ENCODE results near the gene FAM241A. TPM values are rescaled to one million over a fixed set of nuclear protein-coding genes. Genes with fewer than 3 reads are reported as not detected.
A peak's percentile ranks its signal among the peaks of the same experiment; 100 is the strongest.
"Not testable (repeated sequence)": the region's sequence is repeated elsewhere in the genome, so short reads cannot be mapped to it uniquely, and the experiment has no call there.

FAM241A gene
- total RNA-seq: 7.4 TPM
- long read RNA-seq, full-length matches to known transcripts: 282 of 307 reads
- long read RNA-seq, partial matches to known transcripts: 3 of 307 reads
- long read RNA-seq, other reads (novel, unspliced or antisense): 22 of 307 reads

DNA sequence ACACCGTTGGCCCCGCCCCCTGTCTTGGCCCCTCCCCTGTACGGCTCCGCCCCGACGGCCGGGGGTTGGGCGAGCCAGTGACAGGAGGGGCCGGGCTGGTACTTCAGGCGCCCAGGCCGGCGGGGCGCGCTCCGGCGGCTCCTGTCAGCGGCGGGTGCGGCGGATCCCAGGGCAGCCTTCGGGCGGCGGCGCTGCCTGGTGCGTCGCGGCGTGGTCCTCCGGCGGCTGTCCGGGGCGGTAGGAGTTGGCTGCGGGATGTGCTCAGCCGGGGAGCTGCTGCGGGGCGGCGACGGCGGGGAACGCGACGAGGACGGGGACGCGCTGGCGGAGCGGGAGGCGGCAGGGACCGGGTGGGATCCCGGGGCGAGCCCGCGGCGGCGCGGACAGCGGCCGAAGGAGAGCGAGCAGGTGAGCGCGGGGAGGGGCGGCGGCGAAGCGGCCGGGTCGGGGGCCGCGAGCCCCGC, at the start of gene FAM241A:
FAM241A (plus strand) TSS at position 129 of the 464 bp plus-strand sequence; CDS start at position 256, 127 bp downstream.
- intact Hi-C loops (cut with DNase I): no loop called here
- DNase-seq (peak; percentile 93), ATAC-seq (ENCODE audit: poor library complexity) (peak; percentile 97)

DNA sequence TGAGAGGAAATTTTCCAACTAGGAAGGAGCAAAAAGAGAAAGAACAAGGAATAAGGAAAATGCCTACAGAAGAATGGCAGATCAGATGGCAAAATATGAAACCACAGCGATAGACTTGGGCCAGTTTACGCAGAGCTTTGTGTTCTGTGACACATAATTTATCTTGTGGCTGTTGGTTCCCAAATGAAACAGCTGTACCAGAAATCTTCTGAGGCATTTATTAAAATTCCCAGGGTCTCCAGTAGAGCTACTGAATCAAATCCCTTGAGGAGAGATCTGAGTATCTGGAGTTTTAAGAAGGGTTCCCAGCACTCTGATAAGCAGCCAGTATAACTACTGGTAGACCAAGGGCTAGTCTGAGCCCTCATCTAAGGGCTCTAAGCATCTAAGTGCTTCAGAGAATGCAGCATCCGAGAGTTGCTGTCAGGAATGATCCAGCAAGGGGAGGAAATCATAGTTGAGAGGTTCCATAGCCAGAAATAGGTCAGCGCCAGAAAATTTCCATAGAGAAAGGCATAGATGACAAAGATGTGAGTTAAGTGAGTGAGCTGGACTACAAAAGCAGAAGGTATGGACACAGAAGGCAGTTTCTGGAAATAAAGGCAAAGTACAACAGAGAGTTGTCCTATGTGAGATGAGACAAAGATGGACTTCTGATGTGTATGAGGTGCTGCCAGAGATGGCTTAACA, 46.3 kb upstream of the FAM241A start:
- intact Hi-C loops (cut with DNase I): no loop called here
- DNase-seq (no peak), ATAC-seq (ENCODE audit: poor library complexity) (no peak)

DNA sequence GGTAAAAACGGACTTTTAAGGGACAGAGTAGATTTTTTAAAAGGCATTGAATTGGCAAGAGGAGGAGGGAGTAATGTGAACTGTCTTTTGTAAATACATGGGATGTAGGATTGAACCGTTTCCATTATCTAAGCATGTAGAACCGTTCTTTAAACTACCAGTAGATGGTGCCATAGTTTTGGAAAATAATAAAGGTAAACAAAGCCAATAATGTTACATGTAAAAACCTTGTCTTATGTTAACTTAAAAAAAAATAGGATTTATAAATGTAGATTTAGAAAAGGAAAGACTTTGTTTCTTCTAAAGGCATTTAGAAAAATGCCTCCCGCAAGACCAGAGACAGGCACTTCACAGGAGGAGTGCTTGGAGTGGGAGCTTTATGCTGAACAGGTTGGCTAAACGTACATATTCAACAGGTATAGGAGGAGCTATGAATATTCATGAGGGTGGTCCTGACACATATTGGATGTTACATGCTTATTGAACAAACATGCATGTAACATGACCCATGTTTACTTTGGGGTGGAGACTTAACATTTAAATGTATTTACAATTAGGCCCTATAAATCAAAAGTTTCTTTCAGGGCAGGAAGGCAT, 45.5 kb upstream of the FAM241A start:
- no peak for DNase-seq
- intact Hi-C loops (cut with DNase I): loop anchor here (2.0 kb wide), 1 partner anchor 133 kb away; no protein-coding TSS in a partner anchor
- ATAC-seq (ENCODE audit: poor library complexity): peak; percentile 91

DNA sequence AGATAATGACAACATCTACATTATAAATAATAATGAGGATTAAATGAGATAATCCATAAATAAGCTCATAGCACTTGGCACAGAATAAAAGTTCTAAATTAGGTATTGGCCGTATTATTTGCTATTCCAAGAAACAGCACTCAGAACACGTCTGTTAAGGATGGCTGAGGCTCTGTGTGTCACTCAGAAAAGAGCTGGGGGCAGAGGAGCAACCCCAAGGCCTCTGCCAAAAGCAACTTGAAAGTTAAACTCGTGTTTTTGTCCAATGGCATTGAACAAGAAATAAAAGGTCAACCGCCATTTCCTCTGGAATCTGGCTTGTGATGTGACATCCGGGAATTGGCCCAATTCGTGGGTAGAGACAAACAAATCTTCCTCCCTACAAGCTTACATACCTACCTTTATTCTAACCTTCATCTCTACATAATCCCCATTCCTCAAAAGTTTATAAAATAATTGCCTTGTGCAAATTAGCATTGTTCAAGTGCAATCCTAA, 42.3 kb upstream of the FAM241A start:
- intact Hi-C loops (cut with DNase I): no loop called here
- ATAC-seq (ENCODE audit: poor library complexity) (no peak), DNase-seq (no peak)

DNA sequence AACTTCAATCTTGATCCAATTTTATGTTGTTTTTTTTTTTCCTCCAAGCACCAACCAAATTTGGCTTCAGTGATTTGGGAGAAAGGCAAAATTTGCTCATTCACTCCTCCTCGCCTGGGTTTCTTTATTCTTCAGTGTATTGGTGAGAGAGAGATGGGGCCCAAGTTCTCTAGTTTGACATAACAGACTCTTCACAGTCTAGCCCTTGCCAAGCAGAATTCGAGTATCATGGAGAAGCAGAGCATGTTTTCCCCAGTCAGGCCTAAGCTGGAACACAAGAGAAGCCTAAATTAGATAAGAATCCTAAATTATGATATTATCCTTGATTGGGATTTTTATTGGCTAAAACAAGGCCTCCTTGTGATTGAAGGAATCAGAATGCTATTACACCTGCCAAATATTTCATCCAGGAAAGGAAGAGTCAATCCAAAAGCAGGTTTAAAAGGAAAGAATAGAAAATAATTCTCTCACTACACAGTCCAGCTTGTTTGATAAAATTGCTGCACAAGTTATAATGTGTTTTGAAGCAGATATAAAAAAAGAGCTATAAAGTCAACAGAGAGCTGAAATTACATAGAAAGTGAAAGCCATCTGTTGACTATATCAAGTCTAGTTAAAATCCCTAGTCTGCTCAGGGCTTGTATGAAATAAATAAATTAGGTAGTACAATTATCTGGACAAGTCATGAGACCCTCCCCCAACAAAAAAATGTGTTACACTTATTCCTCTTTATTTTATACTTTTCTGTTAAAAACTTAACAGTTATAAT, 39.9 kb upstream of the FAM241A start:
- ATAC-seq (ENCODE audit: poor library complexity): no peak
- intact Hi-C loops (cut with DNase I): no loop called here

DNA sequence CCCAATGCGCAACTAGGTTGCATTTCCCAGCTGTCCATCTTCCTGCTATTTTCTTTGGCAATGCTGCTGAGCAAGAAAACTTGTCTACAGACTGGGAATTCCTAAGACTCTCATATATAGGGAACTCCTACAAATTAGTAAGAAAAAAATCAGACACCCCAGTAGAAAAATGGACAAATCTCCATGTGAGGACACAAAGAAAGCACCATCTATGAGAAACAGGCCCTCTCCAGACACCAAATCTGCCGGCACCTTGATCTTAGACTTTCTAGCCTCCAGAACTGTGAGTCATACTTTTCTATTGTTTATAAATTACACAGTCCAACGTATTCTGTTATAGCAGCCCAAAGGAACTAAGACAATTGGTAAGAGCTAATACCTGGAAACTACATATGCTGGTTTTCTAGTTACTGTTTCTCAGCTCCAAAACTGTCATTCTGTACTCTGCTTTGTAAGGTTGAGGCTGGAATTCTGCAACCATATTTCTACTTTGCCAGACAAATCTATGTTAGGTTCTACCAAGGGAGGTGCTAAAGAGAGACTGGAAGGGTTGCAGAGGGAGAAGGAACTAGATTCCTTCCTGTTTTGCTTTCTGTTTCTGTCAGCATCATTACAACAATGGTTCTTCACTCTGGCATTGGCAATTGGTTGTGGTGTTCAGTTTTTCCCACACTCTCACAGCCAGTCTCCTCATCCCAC, 35.7 kb upstream of the FAM241A start:
- intact Hi-C loops (cut with DNase I): no loop called here
- DNase-seq (no peak), ATAC-seq (ENCODE audit: poor library complexity) (peak; percentile 36)

More for the DNA sequence above, 39.9 kb upstream of the FAM241A start:
- DNase-seq: no peak

DNA sequence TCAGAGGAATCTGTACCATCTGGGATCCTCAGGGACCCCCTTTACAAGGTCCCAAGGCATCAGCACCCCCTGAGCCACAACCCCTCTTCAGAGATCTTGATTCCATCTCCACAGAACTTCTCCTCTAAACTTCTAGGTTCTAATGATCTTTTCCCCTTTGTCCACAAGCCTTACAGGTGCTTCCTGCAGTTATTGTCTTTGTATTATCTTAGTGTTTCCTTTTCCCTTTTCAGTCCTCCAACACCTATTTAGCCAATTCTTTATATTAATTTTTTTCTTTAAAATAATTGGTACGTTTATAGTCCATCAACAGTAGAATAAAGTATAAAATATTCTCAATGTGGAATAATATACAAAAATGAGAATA, 35.2 kb upstream of the FAM241A start:
- ATAC-seq (ENCODE audit: poor library complexity): no peak
- intact Hi-C loops (cut with DNase I): no loop called here

DNA sequence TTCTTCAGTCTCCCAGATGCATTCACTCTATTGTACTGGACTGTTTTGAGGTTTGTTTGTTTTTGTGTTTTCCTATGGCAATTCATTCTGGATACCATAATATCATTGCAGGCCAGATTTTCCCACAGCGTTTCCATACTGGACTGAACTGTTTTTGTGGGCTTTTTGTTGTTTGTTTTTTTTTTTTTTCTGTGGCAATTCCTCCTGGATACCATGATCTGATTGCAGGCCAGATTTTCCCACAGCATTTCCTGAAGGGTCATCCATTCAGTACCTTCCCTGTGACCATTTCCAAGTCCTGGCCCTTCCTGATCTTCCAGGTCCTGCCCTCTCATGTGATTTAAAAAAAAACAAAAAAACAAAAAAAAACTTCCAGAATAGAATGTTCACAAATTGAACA, 33.9 kb upstream of the FAM241A start:
- no peak for DNase-seq
- no peak for ATAC-seq (ENCODE audit: poor library complexity)
- intact Hi-C loops (cut with DNase I): no loop called here

More for the DNA sequence above, 35.2 kb upstream of the FAM241A start:
- no peak for DNase-seq

DNA sequence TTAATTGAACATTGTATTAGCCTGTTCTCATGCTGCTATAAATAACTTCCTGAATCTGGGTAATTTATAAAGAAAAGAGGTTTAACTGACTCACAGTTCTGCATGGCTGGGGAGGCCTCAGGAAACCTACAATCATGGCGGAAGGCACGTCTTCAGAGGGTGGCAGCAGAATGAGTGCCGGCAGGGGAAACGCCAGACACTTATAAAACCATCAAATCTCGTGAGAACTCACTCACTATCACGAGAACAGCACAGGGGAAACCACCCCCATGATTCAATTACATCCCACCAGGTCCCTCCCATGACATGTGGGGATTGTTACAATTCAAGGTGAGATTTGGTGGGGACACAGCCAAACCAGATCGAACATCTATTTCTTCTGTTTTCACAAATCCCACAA, 33.2 kb upstream of the FAM241A start:
- intact Hi-C loops (cut with DNase I); ATAC-seq (ENCODE audit: poor library complexity); DNase-seq: not testable (repeated sequence)

DNA sequence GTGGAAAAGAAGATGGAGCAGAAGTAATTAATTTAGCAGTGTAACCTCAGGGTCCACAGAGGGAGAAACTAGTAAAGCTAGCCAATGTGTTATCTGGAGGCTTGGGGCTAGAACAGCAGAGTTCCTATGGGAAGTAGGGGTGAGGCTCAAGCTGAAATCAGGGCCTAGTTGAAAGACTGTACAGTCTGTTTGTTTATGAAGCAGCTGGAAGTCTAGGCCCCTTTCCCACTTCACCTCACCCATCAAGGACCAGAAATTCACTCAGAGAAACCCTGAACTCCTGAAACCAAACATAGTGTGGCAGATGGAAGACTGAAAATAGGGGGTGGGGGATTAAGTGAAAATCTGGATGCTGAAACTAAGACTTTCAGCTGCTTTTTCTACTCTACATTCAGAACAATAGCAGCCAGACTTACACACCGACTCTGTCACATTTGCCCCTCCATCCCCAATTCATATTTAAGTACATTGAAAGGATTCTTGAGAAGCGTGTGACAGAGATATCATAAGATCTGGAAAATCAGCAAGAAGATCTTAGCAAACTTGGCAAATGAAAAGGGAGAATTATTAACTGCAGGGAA, 32.6 kb upstream of the FAM241A start:
- DNase-seq (no peak), ATAC-seq (ENCODE audit: poor library complexity) (no peak)
- intact Hi-C loops (cut with DNase I): no loop called here

DNA sequence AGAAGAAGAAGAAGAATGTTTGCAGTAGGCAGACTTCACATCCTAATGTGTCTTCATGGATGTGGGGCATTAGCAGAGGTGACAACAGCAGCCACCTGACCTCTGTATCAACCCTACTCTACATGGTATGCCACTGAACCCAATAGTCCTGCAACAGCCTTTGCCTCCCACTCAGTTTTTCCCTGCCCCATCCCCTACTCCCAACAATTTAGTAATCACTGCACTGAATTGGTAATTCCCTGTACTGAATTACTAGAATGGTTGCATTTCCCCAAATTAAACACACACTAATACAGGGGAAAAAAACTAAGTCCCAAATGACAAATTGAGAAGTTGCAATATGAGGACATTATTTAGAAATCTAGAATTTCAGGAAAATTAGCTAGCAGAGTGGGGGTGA, 31.4 kb upstream of the FAM241A start:
- ATAC-seq (ENCODE audit: poor library complexity) (no peak), DNase-seq (no peak)
- intact Hi-C loops (cut with DNase I): no loop called here

DNA sequence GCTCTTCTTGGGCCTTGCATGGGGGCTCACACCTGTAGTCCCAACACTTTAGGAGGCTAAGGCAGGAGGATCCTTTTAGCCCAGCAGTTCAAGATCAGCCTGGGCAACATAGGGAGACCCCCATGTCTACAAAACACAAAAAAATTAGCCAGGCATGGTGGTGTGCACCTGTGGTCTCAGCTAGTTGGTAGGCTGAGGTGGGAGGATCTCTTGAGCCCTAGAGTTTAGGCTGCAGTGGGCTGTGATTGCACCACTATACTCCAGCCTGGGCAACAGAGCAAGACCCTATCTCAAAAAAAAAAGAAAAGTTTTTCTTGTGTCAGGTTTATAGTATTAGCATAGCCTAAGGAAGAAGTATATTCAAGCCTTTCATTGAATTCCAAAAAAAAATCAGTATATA, 30.8 kb upstream of the FAM241A start:
- ATAC-seq (ENCODE audit: poor library complexity) (no peak), DNase-seq (no peak)
- intact Hi-C loops (cut with DNase I): no loop called here

DNA sequence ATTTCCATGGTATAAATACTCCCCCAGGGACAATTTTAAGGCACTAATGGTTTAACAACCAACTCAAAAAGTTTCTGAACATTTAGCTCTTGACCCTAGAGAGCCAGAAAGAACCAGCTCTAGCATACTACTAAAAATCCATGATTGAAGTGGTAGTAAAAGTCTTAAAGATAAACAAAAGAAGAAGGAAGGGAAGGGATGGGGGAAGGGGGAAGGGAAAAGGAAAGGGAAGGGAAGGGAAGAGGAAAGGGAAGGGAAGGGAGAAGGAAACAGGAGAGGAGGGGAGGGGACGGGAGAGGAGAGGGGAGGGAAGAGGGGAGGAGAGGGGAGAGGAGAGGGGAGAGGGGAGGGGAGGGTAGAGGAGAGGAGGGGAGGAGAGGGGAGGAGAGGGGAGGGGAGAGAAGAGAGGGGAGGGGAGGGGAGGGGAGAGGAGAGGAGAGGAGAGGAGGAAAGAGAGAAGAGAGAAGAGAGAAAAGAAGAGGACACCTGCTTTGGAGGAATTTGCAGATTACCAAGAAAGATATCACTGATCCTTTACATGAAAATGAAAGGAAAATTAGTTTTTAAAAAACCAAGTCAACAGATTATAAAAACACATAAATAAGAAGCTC, 26.4 kb upstream of the FAM241A start:
- intact Hi-C loops (cut with DNase I): no loop called here
- DNase-seq: no peak

DNA sequence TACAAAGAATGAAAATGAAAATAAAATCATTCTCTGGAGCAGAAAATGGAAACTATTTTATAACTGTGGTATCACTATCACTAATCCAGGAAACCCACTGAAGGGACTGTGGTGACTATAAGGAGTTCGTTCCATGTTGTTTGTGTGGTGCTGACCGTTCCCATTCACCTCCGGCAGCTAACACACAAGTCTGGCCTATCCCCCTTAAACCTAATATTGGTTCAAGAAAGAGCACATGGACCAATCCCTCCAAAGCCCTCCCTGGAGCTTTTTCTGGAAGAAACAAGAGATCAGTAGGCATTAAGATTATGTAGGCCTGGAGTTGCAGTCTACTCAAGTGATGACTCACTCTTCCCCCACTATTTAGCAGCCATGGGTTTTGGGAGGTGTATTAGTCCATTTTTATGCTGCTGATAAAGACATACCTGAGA, 25.9 kb upstream of the FAM241A start:
- intact Hi-C loops (cut with DNase I): no loop called here
- DNase-seq (no peak), ATAC-seq (ENCODE audit: poor library complexity) (no peak)

More for the DNA sequence above, 26.4 kb upstream of the FAM241A start:
- no peak for ATAC-seq (ENCODE audit: poor library complexity)

DNA sequence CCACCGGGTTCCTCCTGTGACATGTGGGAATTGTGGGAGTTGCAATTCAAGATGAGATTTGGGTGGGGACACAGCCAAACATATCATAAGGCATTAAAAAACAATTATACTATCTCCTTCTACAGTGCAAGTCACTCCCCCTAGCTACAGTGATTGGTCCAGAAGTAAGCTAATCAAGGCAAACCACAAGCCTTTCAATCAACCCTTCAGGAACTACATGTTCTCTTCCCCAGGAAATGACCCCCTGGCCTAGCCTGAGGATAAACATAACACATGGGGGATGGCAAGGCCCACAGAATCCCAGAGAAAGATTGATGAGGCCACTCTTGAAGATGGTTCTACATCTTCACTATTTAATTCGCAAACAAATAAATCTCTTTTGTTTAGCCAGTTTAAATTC, 25.2 kb upstream of the FAM241A start:
- no peak for DNase-seq
- ATAC-seq (ENCODE audit: poor library complexity): no peak
- intact Hi-C loops (cut with DNase I): no loop called here

DNA sequence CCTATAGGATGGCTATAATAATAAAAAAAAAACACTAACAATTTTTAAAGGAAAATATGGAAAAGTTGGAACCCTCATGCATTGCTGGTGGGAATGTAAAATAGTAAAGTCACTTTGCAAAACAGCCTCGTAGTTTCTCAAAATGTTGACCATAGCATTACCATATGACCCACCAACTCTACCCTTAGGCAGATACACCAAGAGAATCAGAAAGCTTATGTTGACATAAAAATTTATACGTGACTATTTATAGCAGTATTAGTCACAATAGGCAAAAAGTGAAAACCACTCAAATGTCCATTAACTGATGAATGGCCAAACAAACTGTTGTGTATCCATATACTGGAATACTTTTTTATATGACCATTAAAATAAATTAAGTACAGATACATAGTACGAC, 19.8 kb upstream of the FAM241A start:
- DNase-seq (no peak), ATAC-seq (ENCODE audit: poor library complexity) (no peak)
- intact Hi-C loops (cut with DNase I): no loop called here

DNA sequence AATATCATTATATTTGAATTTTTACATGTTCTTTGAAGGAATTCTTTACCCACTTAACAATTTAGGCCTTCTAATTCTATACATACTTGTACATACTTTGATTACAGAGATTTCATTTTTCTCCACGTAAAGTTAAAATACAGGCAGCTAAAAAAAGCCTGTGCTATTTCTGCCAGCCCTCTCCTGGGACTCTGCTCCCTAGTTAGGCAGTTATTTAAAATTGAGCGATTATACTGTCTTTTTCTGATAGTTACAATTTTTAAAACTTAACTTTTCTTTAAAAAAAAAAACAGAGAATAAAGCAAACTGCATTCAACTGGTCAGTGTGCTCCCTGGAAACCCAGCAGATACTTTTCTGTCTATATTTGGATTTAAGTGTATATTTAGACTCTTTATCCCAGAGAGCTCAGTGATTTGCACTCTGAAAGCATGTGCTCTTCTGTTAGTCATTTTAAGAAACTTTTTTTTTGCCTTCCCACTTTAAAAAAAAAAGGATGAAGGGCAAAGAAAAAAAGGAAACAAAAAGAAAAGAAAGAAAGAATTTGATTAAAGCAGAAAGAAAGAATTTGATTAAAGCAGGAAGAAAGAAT, 18.1 kb upstream of the FAM241A start:
- DNase-seq (no peak), ATAC-seq (ENCODE audit: poor library complexity) (peak; percentile 87)
- intact Hi-C loops (cut with DNase I): no loop called here

DNA sequence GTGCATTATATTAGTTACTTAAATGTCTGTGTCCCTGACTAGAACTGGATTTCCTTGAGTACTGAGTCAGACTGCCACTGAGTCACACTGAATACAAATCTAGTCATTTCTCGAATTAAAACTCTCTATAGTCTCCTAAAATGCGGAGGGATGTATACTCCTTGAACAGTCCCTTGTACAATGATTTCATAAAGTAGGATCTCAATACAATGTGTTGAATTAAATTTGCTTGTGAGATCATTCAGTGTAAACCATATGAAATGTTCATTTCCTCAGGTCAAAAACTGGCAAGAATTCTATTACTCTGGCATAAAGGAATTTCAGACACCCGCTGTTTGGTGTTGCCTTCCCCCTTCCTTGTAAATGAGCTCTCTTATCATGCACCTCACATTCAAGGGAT, 17.5 kb upstream of the FAM241A start:
- peak; percentile 30 for ATAC-seq (ENCODE audit: poor library complexity)
- intact Hi-C loops (cut with DNase I): no loop called here
- DNase-seq: no peak

All from Right ventricle myocardium superior (tissue), 1 donor.